ENCODE results near the gene GLUD1. TPM values are rescaled to one million over a fixed set of nuclear protein-coding genes. Genes with fewer than 3 reads are reported as not detected.
"Not testable (repeated sequence)": the region's sequence is repeated elsewhere in the genome, so short reads cannot be mapped to it uniquely, and the experiment has no call there.

GLUD1 gene
- total RNA-seq, 2 experiments from 2014 or later = 98.5 to 109 TPM

DNA sequence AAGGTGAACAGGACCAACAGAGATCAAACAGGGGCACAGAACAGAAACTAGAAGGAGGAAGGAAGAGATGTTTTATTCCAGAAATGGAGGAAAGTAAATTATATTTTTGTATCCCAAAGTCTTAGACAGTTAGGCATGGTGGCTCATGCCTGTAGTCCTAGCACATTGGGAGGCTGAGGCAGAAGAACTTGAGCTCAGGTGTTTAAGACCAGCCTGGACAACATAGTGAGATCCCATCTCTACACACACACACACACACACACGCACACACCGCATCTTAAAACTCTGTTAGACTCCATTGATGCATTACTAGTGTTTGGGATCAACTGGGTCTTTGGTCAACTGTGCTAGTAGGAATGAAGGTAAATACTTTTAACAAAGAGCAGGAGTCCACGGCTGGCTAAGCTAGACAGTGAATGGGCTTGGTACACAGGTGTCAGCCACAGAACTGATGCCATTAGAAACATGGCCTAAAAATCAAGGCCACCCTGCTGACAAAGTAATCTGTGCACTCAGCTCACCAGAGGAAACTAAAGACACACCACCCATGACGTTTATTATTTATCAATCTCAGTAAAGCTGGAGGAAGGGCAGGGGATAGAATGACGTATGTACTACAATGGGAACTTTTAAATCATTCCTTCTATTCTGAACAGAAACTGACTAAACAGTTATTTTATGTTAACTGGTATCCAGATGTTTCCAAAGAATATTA is 10.9 kb downstream of the GLUD1 start:
- H3K9me2 ChIP-seq (ENCODE audit: insufficient read depth, low read length); CTCF ChIA-PET (ENCODE audit: unreplicated experiment); H3K4me2 ChIP-seq (ENCODE audit: low read length); H3K4me3 ChIP-seq (ENCODE audit: low read depth, low read length, poor library complexity, severe bottlenecking); H3K4me1 ChIP-seq (ENCODE audit: insufficient read depth, low read length, poor library complexity, severe bottlenecking); DNase-seq (ENCODE audit: low spot score); BruUV-seq (replicated peaks); H3K9me3 ChIP-seq (ENCODE audit: low read length); intact Hi-C loops (cut with micrococcal nuclease; ENCODE audit: unreplicated experiment); H2AFZ ChIP-seq (ENCODE audit: low read length); H3K27ac ChIP-seq (ENCODE audit: low read depth, low read length, poor library complexity, severe bottlenecking); H4K20me1 ChIP-seq (ENCODE audit: insufficient read depth, low read length): not testable (repeated sequence)
- POLR2A ChIA-PET = interaction anchor here (0.9 kb wide), 2 partner anchors 9 kb away, joined by 3 read pairs; no protein-coding TSS in a partner anchor
- peaks cover 39% of the 10 kb centered on the region for H3K79me2 ChIP-seq (ENCODE audit: insufficient read depth, low read depth, low read length)
- peaks cover 54% of the 10 kb centered on the region for H3K36me3 ChIP-seq (ENCODE audit: insufficient read depth, low read length)

DNA sequence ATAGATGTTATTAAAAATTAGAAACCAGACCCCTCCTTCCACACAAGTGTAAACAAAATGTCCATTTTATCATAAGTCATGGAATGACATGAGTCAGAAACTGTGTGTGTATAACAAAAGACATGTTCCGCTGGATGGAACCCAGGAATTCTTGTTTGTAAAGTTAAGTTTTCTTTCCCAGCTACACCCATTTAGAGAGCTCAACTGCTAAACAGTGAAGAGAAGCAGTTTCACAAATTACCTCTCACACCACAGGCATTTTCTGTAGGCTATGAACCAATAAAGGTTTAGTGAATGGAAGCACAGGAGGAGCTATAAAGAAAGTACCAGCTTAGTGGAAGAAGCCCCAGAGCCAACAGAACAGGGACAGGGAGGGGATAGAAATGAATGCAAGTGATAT is 12.4 kb downstream of the GLUD1 start:
- H3K9me2 ChIP-seq (ENCODE audit: insufficient read depth, low read length); H3K27ac ChIP-seq (ENCODE audit: low read depth, low read length, poor library complexity, severe bottlenecking); H3K4me3 ChIP-seq (ENCODE audit: low read depth, low read length, poor library complexity, severe bottlenecking); intact Hi-C loops (cut with micrococcal nuclease; ENCODE audit: unreplicated experiment); H3K4me2 ChIP-seq (ENCODE audit: low read length); DNase-seq (ENCODE audit: low spot score); H4K20me1 ChIP-seq (ENCODE audit: insufficient read depth, low read length); CTCF ChIA-PET (ENCODE audit: unreplicated experiment); H2AFZ ChIP-seq (ENCODE audit: low read length); H3K4me1 ChIP-seq (ENCODE audit: insufficient read depth, low read length, poor library complexity, severe bottlenecking); H3K9me3 ChIP-seq (ENCODE audit: low read length); BruUV-seq (replicated peaks): not testable (repeated sequence)
- Histone ChIP-seq H3K79me2 (ENCODE audit: insufficient read depth, low read depth, low read length) (peaks cover 31% of the 10 kb centered on the region; the same call in 1 of the 2 replicates), H3K36me3 (ENCODE audit: insufficient read depth, low read length) (peaks cover 52% of the 10 kb centered on the region)
- POLR2A ChIA-PET = interaction anchor here (0.7 kb wide), 1 partner anchor 12 kb away, joined by 3 read pairs; no protein-coding TSS in a partner anchor

DNA sequence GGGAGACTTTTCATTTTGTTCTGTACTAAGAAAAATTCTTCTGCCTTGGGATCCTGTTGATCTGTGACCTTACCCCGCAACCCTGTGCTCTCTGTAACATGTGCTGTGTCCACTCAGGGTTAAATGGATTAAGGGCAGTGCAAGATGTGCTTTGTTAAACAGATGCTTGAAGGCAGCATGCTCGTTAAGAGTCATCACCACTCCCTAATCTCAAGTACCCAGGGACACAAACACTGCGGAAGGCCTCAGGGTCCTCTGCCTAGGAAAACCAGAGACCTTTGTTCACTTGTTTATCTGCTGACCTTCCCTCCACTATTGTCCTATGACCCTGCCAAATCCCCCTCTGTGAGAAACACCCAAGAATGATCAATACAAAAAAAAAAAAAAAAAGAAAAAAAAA is 13.1 kb downstream of the GLUD1 start:
- H4K20me1 ChIP-seq (ENCODE audit: insufficient read depth, low read length); intact Hi-C loops (cut with micrococcal nuclease; ENCODE audit: unreplicated experiment); CTCF ChIA-PET (ENCODE audit: unreplicated experiment); H3K9me2 ChIP-seq (ENCODE audit: insufficient read depth, low read length); H3K4me1 ChIP-seq (ENCODE audit: insufficient read depth, low read length, poor library complexity, severe bottlenecking); BruUV-seq (replicated peaks); H3K9me3 ChIP-seq (ENCODE audit: low read length); DNase-seq (ENCODE audit: low spot score); H3K4me2 ChIP-seq (ENCODE audit: low read length); H2AFZ ChIP-seq (ENCODE audit: low read length); H3K27ac ChIP-seq (ENCODE audit: low read depth, low read length, poor library complexity, severe bottlenecking); H3K4me3 ChIP-seq (ENCODE audit: low read depth, low read length, poor library complexity, severe bottlenecking): not testable (repeated sequence)
- Histone ChIP-seq H3K79me2 (ENCODE audit: insufficient read depth, low read depth, low read length) (peaks cover 31% of the 10 kb centered on the region; the same call in 1 of the 2 replicates), H3K36me3 (ENCODE audit: insufficient read depth, low read length) (peaks cover 49% of the 10 kb centered on the region)
- POLR2A ChIA-PET = interaction anchor here (0.7 kb wide), 1 partner anchor 11 kb away, joined by 3 read pairs; no protein-coding TSS in a partner anchor

- H3K9me2 ChIP-seq (ENCODE audit: insufficient read depth, low read length); BruUV-seq (replicated peaks); H3K4me3 ChIP-seq (ENCODE audit: low read depth, low read length, poor library complexity, severe bottlenecking); H3K4me2 ChIP-seq (ENCODE audit: low read length); H3K4me1 ChIP-seq (ENCODE audit: insufficient read depth, low read length, poor library complexity, severe bottlenecking); DNase-seq (ENCODE audit: low spot score); CTCF ChIA-PET (ENCODE audit: unreplicated experiment); H2AFZ ChIP-seq (ENCODE audit: low read length); H3K9me3 ChIP-seq (ENCODE audit: low read length); H4K20me1 ChIP-seq (ENCODE audit: insufficient read depth, low read length); POLR2A ChIA-PET; H3K27ac ChIP-seq (ENCODE audit: low read depth, low read length, poor library complexity, severe bottlenecking); intact Hi-C loops (cut with micrococcal nuclease; ENCODE audit: unreplicated experiment): not testable (repeated sequence)
- H3K79me2 ChIP-seq (ENCODE audit: insufficient read depth, low read depth, low read length) = peaks cover 26% of the 10 kb centered on the region; the same call in 1 of the 2 replicates
- peaks cover 55% of the 10 kb centered on the region for H3K36me3 ChIP-seq (ENCODE audit: insufficient read depth, low read length)
These were observed 14.0 kb downstream of the GLUD1 start for GRCh38 chr10:87080621-87081020.
